ENCODE results near the gene CXorf58. TPM values are rescaled to one million over a fixed set of nuclear protein-coding genes. Genes with fewer than 3 reads are reported as not detected.
"Not testable (repeated sequence)": the region's sequence is repeated elsewhere in the genome, so short reads cannot be mapped to it uniquely, and the experiment has no call there.

Gene CXorf58
- total RNA-seq (2014; rRNA removed; shearing (Covaris generic)) = 0.07 TPM in 1 of 2 replicates, not detected in the other

- Histone ChIP-seq H3K36me3 (replicated peaks; ENCODE audit: control insufficient read depth, insufficient read depth, low read length) (no peaks in the 10 kb centered on the region), H3K4me3 (ENCODE audit: insufficient read depth, low read depth, low read length) (peak within 1 kb of the TSS; percentile 60), H3K27me3 (ENCODE audit: control insufficient read depth, insufficient read depth, low read length) (no peaks in the 10 kb centered on the region)
- peak; percentile 96 for DNase-seq
Measured at GRCh38 chrX:23907498-23908218, at the start of gene CXorf58, which contains the start of gene APOO. TSS of gene CXorf58 (plus strand) at chrX:23908006. CDS start at chrX:23910303, 2,297 bp downstream. TSS of gene APOO (minus strand) at chrX:23907938. CDS start at chrX:23907702, 236 bp downstream.

GRCh38 chrX:23859238-23859637 lies 48.6 kb upstream of the CXorf58 start:
- not testable (repeated sequence) for H3K27me3 ChIP-seq (ENCODE audit: control insufficient read depth, insufficient read depth, low read length); H3K36me3 ChIP-seq (replicated peaks; ENCODE audit: control insufficient read depth, insufficient read depth, low read length); H3K4me3 ChIP-seq (ENCODE audit: insufficient read depth, low read depth, low read length); DNase-seq

- peaks cover 5% of the 10 kb centered on the region for H3K36me3 ChIP-seq (replicated peaks; ENCODE audit: control insufficient read depth, insufficient read depth, low read length)
- no peaks in the 10 kb centered on the region for H3K27me3 ChIP-seq (ENCODE audit: control insufficient read depth, insufficient read depth, low read length)
- no peak overlapping the region for H3K4me3 ChIP-seq (ENCODE audit: insufficient read depth, low read depth, low read length)
- DNase-seq = no peak
Measured at GRCh38 chrX:23861215-23861896, 46.5 kb upstream of the CXorf58 start.

GRCh38 chrX:23861952-23862351 lies 45.9 kb upstream of the CXorf58 start:
- not testable (repeated sequence) for H3K4me3 ChIP-seq (ENCODE audit: insufficient read depth, low read depth, low read length); H3K36me3 ChIP-seq (replicated peaks; ENCODE audit: control insufficient read depth, insufficient read depth, low read length); DNase-seq; H3K27me3 ChIP-seq (ENCODE audit: control insufficient read depth, insufficient read depth, low read length)

GRCh38 chrX:23864742-23865326 lies 43.0 kb upstream of the CXorf58 start:
- Histone ChIP-seq H3K27me3 (ENCODE audit: control insufficient read depth, insufficient read depth, low read length) (no peaks in the 10 kb centered on the region), H3K36me3 (replicated peaks; ENCODE audit: control insufficient read depth, insufficient read depth, low read length) (no peaks in the 10 kb centered on the region; the same call in none of the 2 replicates), H3K4me3 (ENCODE audit: insufficient read depth, low read depth, low read length) (no peak overlapping the region)
- no peak for DNase-seq

- no peaks in the 10 kb centered on the region; the same call in 1 of the 2 replicates for H3K36me3 ChIP-seq (replicated peaks; ENCODE audit: control insufficient read depth, insufficient read depth, low read length)
- no peak overlapping the region for H3K4me3 ChIP-seq (ENCODE audit: insufficient read depth, low read depth, low read length)
- no peak for DNase-seq
- H3K27me3 ChIP-seq (ENCODE audit: control insufficient read depth, insufficient read depth, low read length) = no peaks in the 10 kb centered on the region
Measured at GRCh38 chrX:23870041-23870440, 37.8 kb upstream of the CXorf58 start.

- Histone ChIP-seq H3K4me3 (ENCODE audit: insufficient read depth, low read depth, low read length) (no peak overlapping the region), H3K36me3 (replicated peaks; ENCODE audit: control insufficient read depth, insufficient read depth, low read length) (no peaks in the 10 kb centered on the region; the same call in 1 of the 2 replicates), H3K27me3 (ENCODE audit: control insufficient read depth, insufficient read depth, low read length) (no peaks in the 10 kb centered on the region)
- no peak for DNase-seq
Measured at GRCh38 chrX:23871905-23872546, 35.8 kb upstream of the CXorf58 start.

GRCh38 chrX:23879380-23880090 lies 28.3 kb upstream of the CXorf58 start:
- no peak for DNase-seq
- Histone ChIP-seq H3K4me3 (ENCODE audit: insufficient read depth, low read depth, low read length) (no peak overlapping the region), H3K27me3 (ENCODE audit: control insufficient read depth, insufficient read depth, low read length) (no peaks in the 10 kb centered on the region), H3K36me3 (replicated peaks; ENCODE audit: control insufficient read depth, insufficient read depth, low read length) (peaks cover 2% of the 10 kb centered on the region; the same call in 1 of the 2 replicates)

- no peaks in the 10 kb centered on the region for H3K27me3 ChIP-seq (ENCODE audit: control insufficient read depth, insufficient read depth, low read length)
- no peaks in the 10 kb centered on the region for H3K36me3 ChIP-seq (replicated peaks; ENCODE audit: control insufficient read depth, insufficient read depth, low read length)
- no peak overlapping the region for H3K4me3 ChIP-seq (ENCODE audit: insufficient read depth, low read depth, low read length)
- DNase-seq = peak; percentile 63
Measured at GRCh38 chrX:23883737-23884354, 24.0 kb upstream of the CXorf58 start.

GRCh38 chrX:23884427-23885024 lies 23.3 kb upstream of the CXorf58 start:
- Histone ChIP-seq H3K4me3 (ENCODE audit: insufficient read depth, low read depth, low read length) (no peak overlapping the region), H3K27me3 (ENCODE audit: control insufficient read depth, insufficient read depth, low read length) (no peaks in the 10 kb centered on the region), H3K36me3 (replicated peaks; ENCODE audit: control insufficient read depth, insufficient read depth, low read length) (no peaks in the 10 kb centered on the region)
- no peak for DNase-seq

GRCh38 chrX:23885803-23886202 lies 22.0 kb upstream of the CXorf58 start:
- Histone ChIP-seq H3K36me3 (replicated peaks; ENCODE audit: control insufficient read depth, insufficient read depth, low read length) (no peaks in the 10 kb centered on the region), H3K4me3 (ENCODE audit: insufficient read depth, low read depth, low read length) (no peak overlapping the region), H3K27me3 (ENCODE audit: control insufficient read depth, insufficient read depth, low read length) (no peaks in the 10 kb centered on the region)
- DNase-seq = peak; percentile 37

GRCh38 chrX:23887451-23887850 lies 20.4 kb upstream of the CXorf58 start:
- H3K27me3 ChIP-seq (ENCODE audit: control insufficient read depth, insufficient read depth, low read length) = no peaks in the 10 kb centered on the region
- H3K4me3 ChIP-seq (ENCODE audit: insufficient read depth, low read depth, low read length) = no peak overlapping the region
- no peak for DNase-seq
- H3K36me3 ChIP-seq (replicated peaks; ENCODE audit: control insufficient read depth, insufficient read depth, low read length) = no peaks in the 10 kb centered on the region

- no peak for DNase-seq
- Histone ChIP-seq H3K4me3 (ENCODE audit: insufficient read depth, low read depth, low read length) (no peak overlapping the region), H3K27me3 (ENCODE audit: control insufficient read depth, insufficient read depth, low read length) (no peaks in the 10 kb centered on the region), H3K36me3 (replicated peaks; ENCODE audit: control insufficient read depth, insufficient read depth, low read length) (no peaks in the 10 kb centered on the region)
Measured at GRCh38 chrX:23887918-23888317, 19.9 kb upstream of the CXorf58 start.
